ENCODE data around the gene CYBA. TPM values are rescaled to one million over a fixed set of nuclear protein-coding genes. Genes with fewer than 3 reads are reported as not detected.

Gene CYBA
- total and polyA plus RNA-seq, 2 of the 13 experiments (the other 11 are each of a cell fraction or from before 2014, with no cell fraction given), result 196 to 250 TPM

GRCh38 chr16:88649195-88649923 is 1.5 kb downstream of the CYBA start (continued):
- TF ChIP-seq SKI (IDR thresholded peaks at IDR 0.05; ENCODE audit: partially characterized antibody), result peak; percentile 24
- peak; percentile 14; the same call in 1 of the 2 replicates for TF ChIP-seq ZNF710 (CRISPR knock-in tag; IDR thresholded peaks at IDR 0.05; ENCODE audit: borderline replicate concordance)
- TF ChIP-seq SOX5 (CRISPR knock-in tag; IDR thresholded peaks at IDR 0.05; ENCODE audit: borderline replicate concordance), result peak; percentile 39; the same call in 1 of the 2 replicates
- TF ChIP-seq TARDBP (CRISPR knock-in tag; IDR thresholded peaks at IDR 0.05), result 0 out of 2 replicates have a peak, but pooled peaks have one; percentile 50
- peak; percentile 43 for TF ChIP-seq ZNF687 (CRISPR knock-in tag; IDR thresholded peaks at IDR 0.05)
- 0 out of 2 replicates have a peak, but pooled peaks have one; percentile 40 for TF ChIP-seq REPIN1 (CRISPR knock-in tag; IDR thresholded peaks at IDR 0.05; ENCODE audit: borderline replicate concordance, low read depth)
- TF ChIP-seq GLI4 (CRISPR knock-in tag; IDR thresholded peaks at IDR 0.05; ENCODE audit: borderline replicate concordance), result peak; percentile 49; the same call in 1 of the 2 replicates
- peak; percentile 29 for TF ChIP-seq ZNF883 (CRISPR knock-in tag; IDR thresholded peaks at IDR 0.05; ENCODE audit: not compliant biosample characterization)
- TF ChIP-seq MEF2D (CRISPR knock-in tag; IDR thresholded peaks at IDR 0.05), result 0 out of 2 replicates have a peak, but pooled peaks have one; percentile 42
- TF ChIP-seq MXD4 (CRISPR knock-in tag; IDR thresholded peaks at IDR 0.05), result peak; percentile 71
- no peak; the same call in 1 of the 2 replicates for TF ChIP-seq SOX13 (IDR thresholded peaks at IDR 0.05)
- TF ChIP-seq SOX13 (CRISPR knock-in tag; conservative IDR thresholded peaks at IDR 0.05 in 1 of 2, IDR thresholded peaks at IDR 0.05 in 1 of 2), result peak in 1 of 2 experiments; percentile 47; a peak in 1 of 4 replicates
- 0 out of 2 replicates have a peak, but pooled peaks have one; percentile 38 for TF ChIP-seq ZNF652 (CRISPR knock-in tag; IDR thresholded peaks at IDR 0.05; ENCODE audit: borderline replicate concordance, low read depth)
- peak; percentile 58 for TF ChIP-seq PATZ1 (CRISPR knock-in tag; IDR thresholded peaks at IDR 0.05)
- TF ChIP-seq ZNF317 (CRISPR knock-in tag; IDR thresholded peaks at IDR 0.05), result no peak
- no peak for TF ChIP-seq ZNF879 (CRISPR knock-in tag; IDR thresholded peaks at IDR 0.05)
- no peak for TF ChIP-seq ATF7-NPFF (CRISPR knock-in tag; IDR thresholded peaks at IDR 0.05; ENCODE audit: low read depth)
- 0 out of 2 replicates have a peak, but pooled peaks have one; percentile 5 for TF ChIP-seq ELF1 (CRISPR knock-in tag; IDR thresholded peaks at IDR 0.05)
- TF ChIP-seq ZNF160 (CRISPR knock-in tag; IDR thresholded peaks at IDR 0.05), result 0 out of 2 replicates have a peak, but pooled peaks have one; percentile 1
- TF ChIP-seq HDAC2 (CRISPR knock-in tag; IDR thresholded peaks at IDR 0.05), result no peak; the same call in 1 of the 2 replicates
- 0 out of 2 replicates have a peak, but pooled peaks have one; percentile 36 for TF ChIP-seq ZNF776 (CRISPR knock-in tag; IDR thresholded peaks at IDR 0.05)
